ENCODE measurements around the gene TERF2IP.

- TF ChIP-seq CTCF (conservative IDR thresholded peaks at IDR 0.05; ENCODE audit: low read depth, low read length) (no peak), EZH2 (IDR thresholded peaks at IDR 0.05; ENCODE audit: borderline replicate concordance, low read depth, low read length, poor library complexity, severe bottlenecking) (no peak)
Measured at GRCh38 chr16:75660726-75661302, 13.2 kb downstream of the TERF2IP start.

Data from A673 (cell line).